Hepatocyte (in vitro differentiated cells): ENCODE measurements around the gene EEF2K. TPM values are rescaled to one million over a fixed set of nuclear protein-coding genes. Genes with fewer than 3 reads are reported as not detected.

Experiments
- DNase-seq: peaks from one replicate; pipeline ENCODE4 v3.0.0-alpha.2; 2016; ENCODE audit warnings: low spot score
- H2AFZ ChIP-seq: fragments of 200-600 bp; sonication (generic); 2 replicates; pipeline ENCODE4 v1.6.0; 2016; ENCODE audit warnings: antibody characterized with exemption, mild to moderate bottlenecking
- H3K27ac ChIP-seq: fragments of 200-600 bp; sonication (generic); 2 replicates; pipeline ENCODE4 v1.5.1; 2016; ENCODE audit warnings: mild to moderate bottlenecking
- H3K27me3 ChIP-seq: fragments of 200-600 bp; sonication (generic); 2 replicates; pipeline ENCODE4 v1.6.1; 2016
- H3K36me3 ChIP-seq: fragments of 200-600 bp; sonication (generic); replicated peaks from 2 replicates; pipeline ENCODE4 v1.5.1; 2016; ENCODE audit warnings: low read depth; ENCODE audit not compliant: insufficient read depth
- H3K4me1 ChIP-seq: fragments of 200-600 bp; sonication (generic); 2 replicates; pipeline ENCODE4 v1.5.1; 2016; ENCODE audit warnings: mild to moderate bottlenecking, moderate library complexity; ENCODE audit not compliant: insufficient read depth
- H3K4me2 ChIP-seq: fragments of 200-600 bp; sonication (generic); 2 replicates; pipeline ENCODE4 v1.6.0; 2016
- H3K4me3 ChIP-seq: fragments of 200-600 bp; sonication (generic); 2 replicates; pipeline ENCODE4 v1.5.1; 2016; ENCODE audit warnings: mild to moderate bottlenecking
- H3K79me2 ChIP-seq: fragments of 200-600 bp; sonication (generic); 2 replicates; pipeline ENCODE4 v1.6.0; 2017; ENCODE audit warnings: mild to moderate bottlenecking
- H3K9me2 ChIP-seq: fragments of 200-600 bp; sonication (generic); replicated peaks from 2 replicates; pipeline ENCODE4 v1.6.0; 2017; ENCODE audit warnings: mild to moderate bottlenecking; ENCODE audit not compliant: insufficient read depth
- H3K9me3 ChIP-seq: fragments of 200-600 bp; sonication (generic); 2 replicates; pipeline ENCODE4 v1.5.1; 2016; ENCODE audit warnings: low read depth, mild to moderate bottlenecking
- H4K20me1 ChIP-seq: fragments of 200-600 bp; sonication (generic); 2 replicates; pipeline ENCODE4 v1.6.0; 2016; ENCODE audit warnings: mild to moderate bottlenecking; ENCODE audit not compliant: insufficient read depth, poor library complexity, severe bottlenecking
- CTCF ChIP-seq: fragments of 200-600 bp; sonication (generic); IDR thresholded peaks from 2 replicates; pipeline ENCODE4 v1.5.1; 2016; ENCODE audit warnings: antibody characterized with exemption, mild to moderate bottlenecking; ENCODE audit not compliant: poor library complexity
- EZH2 ChIP-seq: fragments of 200-600 bp; sonication (generic); IDR thresholded peaks from 2 replicates; pipeline ENCODE4 v1.6.1; 2016; ENCODE audit warnings: antibody characterized with exemption, mild to moderate bottlenecking, borderline replicate concordance
- EZH2phosphoT487 ChIP-seq: fragments of 200-600 bp; sonication (generic); IDR thresholded peaks from one replicate; pipeline ENCODE4 v1.6.1; 2018; ENCODE audit warnings: antibody characterized with exemption, mild to moderate bottlenecking, low read depth, moderate library complexity; ENCODE audit not compliant: unreplicated experiment, severe bottlenecking
- WGBS: methylation state at CpG from one replicate; pipeline ENCODE4 v1.1.6; 2016; ENCODE audit warnings: low lambda C conversion rate; ENCODE audit errors: missing lambda C conversion rate; 5-methylcytosine and 5-hydroxymethylcytosine counted together
- polyA plus RNA-seq: library from polyadenylated mRNA; unstranded; fragments of >200 nt; fragmentation: Nextera tagmentation; extraction: Ambion mirVana; gene quantifications from 2 replicates; pipeline ENCODE4 v1.2.1, GENCODE V29; 2016
- total RNA-seq: library from RNA; depleted of rRNA; stranded (reverse); fragments of >200 nt; gene quantifications from 2 replicates; pipeline ENCODE4 v1.2.3, GENCODE V29; 2014

The EEF2K gene
- total and polyA plus RNA-seq, 2 experiments from 2014 or later, result 7.9 to 15.1 TPM

- Histone ChIP-seq H4K20me1 (peaks cover 3% of the 10 kb centered on the region), H3K9me2 (no peaks in the 10 kb centered on the region), H2AFZ (no peak overlapping the region), H3K27me3 (no peaks in the 10 kb centered on the region), H3K4me1 (no peaks in the 10 kb centered on the region), H3K4me3 (no peak overlapping the region), H3K27ac (no peak overlapping the region), H3K36me3 (no peaks in the 10 kb centered on the region), H3K9me3 (no peaks in the 10 kb centered on the region), H3K4me2 (no peak overlapping the region), H3K79me2 (peaks cover 4% of the 10 kb centered on the region)
- 95% methylated on average over 17 of the region's 17 CpGs for WGBS
- DNase-seq, result no peak
- TF ChIP-seq CTCF, result no peak
- TF ChIP-seq EZH2phosphoT487, result no peak
- TF ChIP-seq EZH2, result no peak
Measured at GRCh38 chr16:22322741-22323140, 116.7 kb downstream of the EEF2K start.

GRCh38 chr16:22323173-22323958 is 117.3 kb downstream of the EEF2K start:
- H3K4me3 ChIP-seq, result no peak overlapping the region
- no peak overlapping the region for H2AFZ ChIP-seq
- H4K20me1 ChIP-seq, result peaks cover 3% of the 10 kb centered on the region
- no peaks in the 10 kb centered on the region for H3K27me3 ChIP-seq
- H3K79me2 ChIP-seq, result peaks cover 4% of the 10 kb centered on the region
- WGBS, result 96% methylated on average over 12 of the region's 12 CpGs
- no peaks in the 10 kb centered on the region for H3K9me3 ChIP-seq
- no peak for DNase-seq
- no peak for TF ChIP-seq EZH2
- TF ChIP-seq CTCF, result no peak
- TF ChIP-seq EZH2phosphoT487, result no peak
- H3K4me2 ChIP-seq, result no peak overlapping the region
- H3K27ac ChIP-seq, result no peak overlapping the region
- no peaks in the 10 kb centered on the region for H3K9me2 ChIP-seq
- H3K4me1 ChIP-seq, result no peaks in the 10 kb centered on the region
- no peaks in the 10 kb centered on the region for H3K36me3 ChIP-seq

GRCh38 chr16:22323959-22324786 is 118.1 kb downstream of the EEF2K start:
- TF ChIP-seq CTCF (no peak), EZH2 (no peak), EZH2phosphoT487 (no peak)
- 96% methylated on average over 24 of the region's 24 CpGs for WGBS
- DNase-seq, result no peak
- Histone ChIP-seq H3K4me3 (no peak overlapping the region), H4K20me1 (peaks cover 3% of the 10 kb centered on the region), H3K27ac (no peak overlapping the region), H3K9me2 (no peaks in the 10 kb centered on the region), H3K9me3 (no peaks in the 10 kb centered on the region), H3K4me1 (no peaks in the 10 kb centered on the region), H3K79me2 (peaks cover 4% of the 10 kb centered on the region), H3K27me3 (no peaks in the 10 kb centered on the region), H3K4me2 (no peak overlapping the region), H3K36me3 (no peaks in the 10 kb centered on the region), H2AFZ (no peak overlapping the region)
